Gastroesophageal sphincter (tissue), 4 donors: ENCODE results near the gene TACC3. TPM values are rescaled to one million over a fixed set of nuclear protein-coding genes. Genes with fewer than 3 reads are reported as not detected.

Source experiments
- ATAC-seq: fragments of 150-250 bp; one replicate; pipeline ENCODE4 v1.9.1; 2016; ENCODE audit warnings: mild to moderate bottlenecking, moderate library complexity
- H3K27ac ChIP-seq, 4 donors: fragments of 200-600 bp; sonication (generic) in 3 of 4; 1 replicate in 3 of 4; 2 replicates in 1 of 4; pipeline ENCODE4 v1.5.1; 2016 to 2019
- H3K27me3 ChIP-seq: fragments of 200-600 bp; sonication (generic); one replicate; pipeline ENCODE4 v1.5.1; 2019
- H3K36me3 ChIP-seq, 2 donors: fragments of 200-600 bp; sonication (generic); one replicate each; pipeline ENCODE4 v1.5.1; 2019; ENCODE audit warnings: control low read depth in 1 of 2
- H3K4me1 ChIP-seq, 3 donors: fragments of 200-600 bp; sonication (generic); 1 replicate in 2 of 3; 2 replicates in 1 of 3; pipeline ENCODE4 v1.5.1; 2016 to 2019; ENCODE audit warnings: control low read depth in 2 of 3
- H3K4me3 ChIP-seq, 2 donors: fragments of 200-600 bp; sonication (generic); one replicate each; pipeline ENCODE4 v1.5.1; 2019; ENCODE audit warnings: mild to moderate bottlenecking in 1 of 2, moderate library complexity in 1 of 2
- H3K9me3 ChIP-seq, 3 donors: fragments of 200-600 bp; sonication (generic); one replicate each; pipeline ENCODE4 v1.5.1; 2017 to 2019; ENCODE audit warnings: control low read depth in 2 of 3
- CTCF ChIP-seq, 4 experiments: fragments of 200-600 bp in 2 of 4; fragments of 450-650 bp in 2 of 4; sonication (generic) in 1 of 4; IDR thresholded peaks; one replicate each; pipeline ENCODE4 v1.5.1; 2017 to 2019; ENCODE audit warnings: antibody characterized with exemption in 4 of 4, mild to moderate bottlenecking in 2 of 4, moderate library complexity in 2 of 4
- EP300 ChIP-seq: sonication (generic); formaldehyde crosslinking; IDR thresholded peaks from one replicate; pipeline ENCODE4 v1.6.1; 2017; ENCODE audit warnings: antibody characterized with exemption, mild to moderate bottlenecking
- POLR2A ChIP-seq, 2 donors: fragments of 450-650 bp; IDR thresholded peaks; one replicate each; pipeline ENCODE4 v1.6.1; 2017; ENCODE audit warnings: antibody characterized with exemption in 2 of 2, mild to moderate bottlenecking in 2 of 2, moderate library complexity in 1 of 2
- POLR2AphosphoS5 ChIP-seq: sonication (generic); formaldehyde crosslinking; IDR thresholded peaks from one replicate; pipeline ENCODE4 v1.6.1; 2017; ENCODE audit warnings: antibody characterized with exemption
- WGBS, 2 donors: methylation state at CpG; one replicate each; pipeline ENCODE4 v1.1.5; 2018; ENCODE audit warnings: low coverage in 1 of 2; 5-methylcytosine and 5-hydroxymethylcytosine counted together
- total RNA-seq, 4 donors: library from RNA; depleted of rRNA; stranded (reverse); fragments of >200 nt; gene quantifications; one replicate each; pipeline ENCODE4 v1.1.0, GENCODE V29; 2016

The TACC3 gene
- total RNA-seq, 4 donors from 2014 or later, result 6.0 to 8.2 (median 7.1) TPM

- H3K9me3 ChIP-seq, result no peaks in the 10 kb centered on the region
- peaks cover 0 to 36% (median 13%) of the 10 kb centered on the region in 3 donors for H3K4me1 ChIP-seq
- WGBS, 2 donors, result 38% methylated on average over 12 of the region's 31 CpGs; no CpG with 5 or more reads in 1 of the 2 donors
- peaks cover 33% of the 10 kb centered on the region for H3K27me3 ChIP-seq
- peak overlapping the region in 2 of 4 donors; percentile 19 to 55 for H3K27ac ChIP-seq
- TF ChIP-seq CTCF (IDR thresholded peaks at IDR 0.05) (no peak), POLR2A (IDR thresholded peaks at IDR 0.05) (no peak), EP300 (no peak), POLR2AphosphoS5 (no peak)
- no peak for ATAC-seq
- H3K36me3 ChIP-seq, result no peaks in the 10 kb centered on the region
- peak overlapping the region in 1 of 2 donors; percentile 39 for H3K4me3 ChIP-seq
These were observed 41.8 kb downstream of the TACC3 start for GRCh38 chr4:1763070-1763549.

- Histone ChIP-seq H3K27ac (peak overlapping the region in 2 of 4 donors; percentile 19 to 55), H3K27me3 (peaks cover 38% of the 10 kb centered on the region)
- WGBS, 2 donors, result 0% methylated on average over 9 of the region's 36 CpGs; no CpG with 5 or more reads in 1 of the 2 donors
These were observed 42.3 kb downstream of the TACC3 start for GRCh38 chr4:1763550-1764080.

GRCh38 chr4:1764670-1765069 lies 43.3 kb downstream of the TACC3 start:
- Histone ChIP-seq H3K4me1 (peaks cover 0 to 36% (median 13%) of the 10 kb centered on the region in 3 donors), H3K27ac (no peak overlapping the region), H3K27me3 (peaks cover 49% of the 10 kb centered on the region), H3K36me3 (no peaks in the 10 kb centered on the region), H3K4me3 (no peak overlapping the region), H3K9me3 (no peaks in the 10 kb centered on the region)
- WGBS, 2 donors, result no CpG with 5 or more reads among the region's 9 CpGs
- TF ChIP-seq EP300 (no peak), CTCF (IDR thresholded peaks at IDR 0.05) (no peak), POLR2AphosphoS5 (no peak), POLR2A (IDR thresholded peaks at IDR 0.05) (no peak)
- no peak for ATAC-seq

More at GRCh38 chr4:1763550-1764080, 42.3 kb downstream of the TACC3 start:
- peak overlapping the region in 1 of 2 donors; percentile 39 for H3K4me3 ChIP-seq
- no peaks in the 10 kb centered on the region for H3K9me3 ChIP-seq
- TF ChIP-seq POLR2AphosphoS5 (no peak), EP300 (no peak), CTCF (IDR thresholded peaks at IDR 0.05) (peak in 1 of 4 experiments; percentile 44)
- no peaks in the 10 kb centered on the region for H3K36me3 ChIP-seq
- H3K4me1 ChIP-seq, result peaks cover 0 to 36% (median 13%) of the 10 kb centered on the region in 3 donors
- peak; percentile 44 for ATAC-seq

- Histone ChIP-seq H3K36me3 (no peaks in the 10 kb centered on the region), H3K27ac (no peak overlapping the region), H3K4me1 (peaks cover 0 to 36% (median 13%) of the 10 kb centered on the region in 3 donors), H3K27me3 (peaks cover 58% of the 10 kb centered on the region), H3K4me3 (no peak overlapping the region), H3K9me3 (no peaks in the 10 kb centered on the region)
- no peak for TF ChIP-seq POLR2A (IDR thresholded peaks at IDR 0.05)
- no peak for TF ChIP-seq CTCF (IDR thresholded peaks at IDR 0.05)
- no peak for TF ChIP-seq EP300
- WGBS, 2 donors, result 100% methylated on average over 1 of the region's 10 CpGs; no CpG with 5 or more reads in 1 of the 2 donors
- ATAC-seq, result no peak
These were observed 44.2 kb downstream of the TACC3 start for GRCh38 chr4:1765409-1766072.
